ENCODE results near the gene DYRK2. TPM values are rescaled to one million over a fixed set of nuclear protein-coding genes. Genes with fewer than 3 reads are reported as not detected.

DYRK2 gene
- polyA plus RNA-seq, 1 experiment, result 38.4 TPM

DNA sequence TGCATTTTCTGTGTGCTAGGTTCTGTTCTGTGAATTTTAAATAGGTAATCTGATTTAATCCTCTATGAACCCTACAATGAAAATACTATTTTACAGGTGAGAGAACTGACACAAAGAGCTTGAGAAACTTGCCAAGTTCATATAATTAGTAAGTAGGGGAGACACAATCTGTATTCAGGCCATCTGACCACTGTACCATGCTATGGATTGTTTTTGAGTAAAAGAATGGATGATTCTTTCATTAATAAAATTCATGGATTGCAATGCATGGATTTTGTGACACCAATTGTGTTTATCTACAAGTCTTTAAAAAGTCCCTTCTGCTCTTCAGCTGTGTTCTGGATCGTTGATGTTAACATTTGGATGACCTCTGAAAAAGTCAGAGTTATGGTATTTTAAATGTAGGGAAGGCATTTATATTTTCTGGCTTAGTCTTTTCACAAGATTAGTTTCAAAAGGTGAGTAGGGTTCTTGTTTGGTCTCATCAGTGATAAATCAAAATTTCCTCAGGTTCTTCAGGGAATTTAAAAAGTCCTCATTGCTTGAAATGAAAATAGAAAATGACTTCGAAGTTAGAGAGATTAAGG lies 15.4 kb upstream of the DYRK2 start:
- ChIA-PET CTCF (interaction anchor here (1.3 kb wide), 1 partner anchor 107 kb away, joined by 3 read pairs; no protein-coding TSS in a partner anchor), POLR2A (no interaction called here)
- DNase-seq (ENCODE audit: low read depth), result no peak
- no peak for TF ChIP-seq CTCF (IDR thresholded peaks at IDR 0.05; ENCODE audit: insufficient read depth, low read depth, low read length)
- Histone ChIP-seq H3K27me3 (ENCODE audit: control insufficient read depth, insufficient read depth, low read length) (no peaks in the 10 kb centered on the region), H3K36me3 (ENCODE audit: control insufficient read depth, insufficient read depth, low read length) (no peaks in the 10 kb centered on the region), H3K4me3 (ENCODE audit: low read depth, low read length) (no peak overlapping the region)

- no peaks in the 10 kb centered on the region for H3K36me3 ChIP-seq (ENCODE audit: control insufficient read depth, insufficient read depth, low read length)
- no peak for TF ChIP-seq CTCF (IDR thresholded peaks at IDR 0.05; ENCODE audit: insufficient read depth, low read depth, low read length)
- POLR2A ChIA-PET, result no interaction called here
- no peak overlapping the region for H3K4me3 ChIP-seq (ENCODE audit: low read depth, low read length)
- no peaks in the 10 kb centered on the region for H3K27me3 ChIP-seq (ENCODE audit: control insufficient read depth, insufficient read depth, low read length)
- CTCF ChIA-PET, result interaction anchor here (1.3 kb wide), 1 partner anchor 108 kb away, joined by 3 read pairs; no protein-coding TSS in a partner anchor
- DNase-seq (ENCODE audit: low read depth), result no peak
Observed at GRCh38 chr12:67633708-67634107, 14.8 kb upstream of the DYRK2 start.

- no peak for TF ChIP-seq CTCF (IDR thresholded peaks at IDR 0.05; ENCODE audit: insufficient read depth, low read depth, low read length)
- H3K36me3 ChIP-seq (ENCODE audit: control insufficient read depth, insufficient read depth, low read length), result no peaks in the 10 kb centered on the region
- H3K27me3 ChIP-seq (ENCODE audit: control insufficient read depth, insufficient read depth, low read length), result no peaks in the 10 kb centered on the region
- ChIA-PET POLR2A (no interaction called here), CTCF (no interaction called here)
- no peak for DNase-seq (ENCODE audit: low read depth)
- no peak overlapping the region for H3K4me3 ChIP-seq (ENCODE audit: low read depth, low read length)
Observed at GRCh38 chr12:67634303-67634761, 14.2 kb upstream of the DYRK2 start.

- no peak overlapping the region for H3K4me3 ChIP-seq (ENCODE audit: low read depth, low read length)
- peaks cover 5% of the 10 kb centered on the region; the same call in 1 of the 2 replicates for H3K27me3 ChIP-seq (ENCODE audit: control insufficient read depth, insufficient read depth, low read length)
- CTCF ChIA-PET, result no interaction called here
- DNase-seq (ENCODE audit: low read depth), result no peak
- H3K36me3 ChIP-seq (ENCODE audit: control insufficient read depth, insufficient read depth, low read length), result no peaks in the 10 kb centered on the region
- no peak for TF ChIP-seq CTCF (IDR thresholded peaks at IDR 0.05; ENCODE audit: insufficient read depth, low read depth, low read length)
- POLR2A ChIA-PET, result no interaction called here
Observed at GRCh38 chr12:67637718-67638117, 10.8 kb upstream of the DYRK2 start.

GRCh38 chr12:67638694-67639093 lies 9.9 kb upstream of the DYRK2 start:
- no peak for TF ChIP-seq CTCF (IDR thresholded peaks at IDR 0.05; ENCODE audit: insufficient read depth, low read depth, low read length)
- peaks cover 5% of the 10 kb centered on the region; the same call in 1 of the 2 replicates for H3K27me3 ChIP-seq (ENCODE audit: control insufficient read depth, insufficient read depth, low read length)
- no peaks in the 10 kb centered on the region for H3K36me3 ChIP-seq (ENCODE audit: control insufficient read depth, insufficient read depth, low read length)
- no peak for DNase-seq (ENCODE audit: low read depth)
- POLR2A ChIA-PET, result no interaction called here
- CTCF ChIA-PET, result no interaction called here
- H3K4me3 ChIP-seq (ENCODE audit: low read depth, low read length), result no peak overlapping the region

Measured in BJ (cell line).